ENCODE data around the gene CXCR1.
"Not testable (repeated sequence)": the region's sequence is repeated elsewhere in the genome, so short reads cannot be mapped to it uniquely, and the experiment has no call there.

CXCR1 gene

GRCh38 chr2:218122286-218122685 is 44.5 kb downstream of the CXCR1 start:
- H3K36me3 Mint-ChIP-seq (ENCODE audit: insufficient read depth); ATAC-seq (replicated peaks); H3K4me1 Mint-ChIP-seq (ENCODE audit: low read depth in 2 of 2); H3K9me3 Mint-ChIP-seq; H3K27ac Mint-ChIP-seq; H3K4me3 Mint-ChIP-seq; DNase-seq: not testable (repeated sequence)
- H3K27me3 Mint-ChIP-seq, result peaks cover 25 to 56% of the 10 kb centered on the region in 2 donors

- not testable (repeated sequence) for H3K9me3 Mint-ChIP-seq; ATAC-seq (replicated peaks); DNase-seq; H3K27ac Mint-ChIP-seq; H3K36me3 Mint-ChIP-seq (ENCODE audit: insufficient read depth); H3K4me1 Mint-ChIP-seq (ENCODE audit: low read depth in 2 of 2); H3K4me3 Mint-ChIP-seq
- peaks cover 25 to 56% of the 10 kb centered on the region in 2 donors for H3K27me3 Mint-ChIP-seq
These were observed 45.0 kb downstream of the CXCR1 start for GRCh38 chr2:218121789-218122188.
